ENCODE measurements around the gene MPIG6B.

Gene MPIG6B

DNA sequence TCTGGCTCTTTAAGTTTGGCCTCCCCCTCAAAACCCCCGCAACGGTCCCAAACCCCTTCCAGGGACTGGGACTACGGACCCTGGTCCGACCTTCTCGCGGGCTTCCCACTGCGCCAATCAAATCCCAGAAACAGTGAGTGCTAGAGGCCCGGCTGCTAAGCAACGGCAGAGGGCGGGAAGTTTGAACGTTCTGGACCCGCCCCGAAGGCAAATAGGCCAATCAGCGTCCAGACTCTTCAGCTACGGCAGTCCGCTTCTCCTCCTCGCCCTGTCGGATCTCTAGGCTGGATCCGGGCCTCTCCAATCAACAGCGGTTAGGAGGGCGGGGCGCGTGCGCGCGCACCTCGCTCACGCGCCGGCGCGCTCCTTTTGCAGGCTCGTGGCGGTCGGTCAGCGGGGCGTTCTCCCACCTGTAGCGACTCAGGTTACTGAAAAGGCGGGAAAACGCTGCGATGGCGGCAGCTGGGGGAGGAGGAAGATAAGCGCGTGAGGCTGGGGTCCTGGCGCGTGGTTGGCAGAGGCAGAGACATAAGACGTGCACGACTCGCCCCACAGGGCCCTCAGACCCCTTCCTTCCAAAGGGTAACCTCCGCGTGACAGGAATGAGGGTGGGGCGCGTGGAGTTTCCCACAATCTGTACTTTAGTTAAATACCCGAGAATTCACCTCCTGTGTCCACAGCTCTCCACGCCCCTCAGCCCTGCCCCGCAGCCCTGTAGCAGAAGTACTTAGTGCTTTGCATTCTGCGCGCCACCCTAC, 16.6 kb downstream of the MPIG6B start, which contains the start of gene MSH5:
MSH5 (plus strand) TSS at position 367 of the 758 bp plus-strand sequence. CDS start 462 bp downstream, outside the sequence.
- no peak for DNase-seq

DNA sequence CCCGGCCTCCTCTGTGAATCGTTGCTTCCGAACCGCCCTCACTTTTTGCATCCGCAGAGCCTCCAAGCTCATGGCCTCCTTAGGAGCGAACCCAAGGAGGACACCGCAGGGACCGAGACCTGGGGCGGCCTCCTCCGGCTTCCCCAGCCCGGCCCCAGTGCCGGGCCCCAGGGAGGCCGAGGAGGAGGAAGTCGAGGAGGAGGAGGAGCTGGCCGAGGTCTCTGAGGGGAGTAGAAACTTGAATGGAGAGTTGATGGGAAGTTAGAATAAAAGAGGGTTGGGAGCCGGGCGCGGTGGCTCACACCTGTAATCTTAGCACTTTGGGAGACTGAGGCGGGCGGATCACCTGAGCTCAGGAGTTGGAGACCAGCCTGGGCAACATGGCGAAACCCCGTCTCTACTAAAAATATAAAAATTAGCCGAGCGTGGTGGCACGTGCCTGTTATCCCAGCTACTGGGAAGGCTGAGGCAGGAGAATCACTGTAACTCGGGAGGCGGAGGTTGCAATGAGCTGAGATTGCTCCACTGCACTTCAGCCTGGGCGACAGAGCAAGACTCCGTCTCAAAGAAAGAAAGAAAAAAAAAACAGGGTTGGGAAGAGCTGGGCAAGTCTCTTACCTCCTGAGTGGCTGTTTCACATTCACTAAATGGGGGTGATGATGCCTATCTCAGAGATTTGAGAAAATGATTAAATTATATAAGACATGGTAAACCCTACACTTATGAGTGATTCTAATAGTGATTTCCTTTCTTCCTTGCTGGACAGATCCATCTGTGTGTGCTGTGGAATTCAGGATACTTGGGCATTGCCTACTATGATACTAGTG, 17.4 kb downstream of the MPIG6B start:
- no peak for DNase-seq

DNA sequence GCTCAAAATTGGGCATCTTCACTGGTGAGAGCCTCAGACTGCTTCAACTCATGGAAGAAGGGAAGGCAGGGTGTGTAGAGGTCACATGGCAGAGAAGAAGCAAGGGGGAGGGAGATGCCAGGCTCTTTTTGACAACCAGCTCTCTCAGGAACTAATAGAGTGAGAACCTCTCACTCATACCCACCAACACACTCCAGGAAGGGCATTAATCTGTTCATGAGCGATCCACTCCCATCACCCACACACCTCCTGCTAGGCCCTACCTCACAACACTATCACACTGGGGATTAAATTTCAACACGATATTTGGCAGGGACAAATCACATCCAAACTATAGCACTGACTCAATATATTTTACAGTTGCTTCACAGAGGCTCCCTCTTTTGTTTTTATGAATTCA, 18.6 kb downstream of the MPIG6B start:
- DNase-seq, result no peak

DNA sequence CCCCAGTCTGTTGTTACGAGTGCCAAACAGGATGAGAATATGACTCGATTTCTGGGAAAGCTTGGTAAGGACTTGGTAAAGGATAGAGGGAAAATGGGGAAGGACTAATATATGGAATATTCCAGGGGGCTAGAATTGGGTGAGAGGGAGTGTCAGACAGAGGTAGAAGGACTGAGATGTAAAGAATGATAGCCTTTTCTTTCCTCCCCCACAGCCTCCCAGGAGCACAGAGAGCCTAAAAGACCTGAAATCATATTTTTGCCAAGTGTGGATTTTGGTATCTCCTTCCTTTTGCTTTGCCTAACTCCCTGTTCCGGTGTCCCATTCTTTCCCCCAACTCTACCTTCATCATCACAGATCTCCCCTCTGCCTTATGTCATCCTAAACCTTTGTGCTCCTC, 19.7 kb downstream of the MPIG6B start:
- DNase-seq, result no peak

DNA sequence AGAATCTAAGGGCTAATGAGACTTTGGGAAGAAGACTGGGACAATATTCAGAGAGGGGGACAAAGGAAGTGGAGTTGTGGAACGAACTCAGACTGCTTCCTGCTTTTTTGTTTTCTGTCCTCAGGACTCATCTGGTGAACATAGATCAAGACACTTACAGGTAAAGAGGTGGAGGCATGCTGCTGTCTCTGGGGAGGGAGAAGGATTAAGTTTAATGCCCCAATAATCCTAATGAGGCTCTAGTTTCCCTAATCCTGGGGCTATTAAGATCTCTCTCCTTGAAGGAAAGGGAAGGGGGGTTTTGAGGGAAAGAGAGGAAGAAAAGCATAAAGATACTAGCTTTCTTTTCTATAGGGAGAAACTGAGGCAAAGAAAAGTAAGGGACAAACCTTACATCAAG, 21.2 kb downstream of the MPIG6B start:
- no peak for DNase-seq

DNA sequence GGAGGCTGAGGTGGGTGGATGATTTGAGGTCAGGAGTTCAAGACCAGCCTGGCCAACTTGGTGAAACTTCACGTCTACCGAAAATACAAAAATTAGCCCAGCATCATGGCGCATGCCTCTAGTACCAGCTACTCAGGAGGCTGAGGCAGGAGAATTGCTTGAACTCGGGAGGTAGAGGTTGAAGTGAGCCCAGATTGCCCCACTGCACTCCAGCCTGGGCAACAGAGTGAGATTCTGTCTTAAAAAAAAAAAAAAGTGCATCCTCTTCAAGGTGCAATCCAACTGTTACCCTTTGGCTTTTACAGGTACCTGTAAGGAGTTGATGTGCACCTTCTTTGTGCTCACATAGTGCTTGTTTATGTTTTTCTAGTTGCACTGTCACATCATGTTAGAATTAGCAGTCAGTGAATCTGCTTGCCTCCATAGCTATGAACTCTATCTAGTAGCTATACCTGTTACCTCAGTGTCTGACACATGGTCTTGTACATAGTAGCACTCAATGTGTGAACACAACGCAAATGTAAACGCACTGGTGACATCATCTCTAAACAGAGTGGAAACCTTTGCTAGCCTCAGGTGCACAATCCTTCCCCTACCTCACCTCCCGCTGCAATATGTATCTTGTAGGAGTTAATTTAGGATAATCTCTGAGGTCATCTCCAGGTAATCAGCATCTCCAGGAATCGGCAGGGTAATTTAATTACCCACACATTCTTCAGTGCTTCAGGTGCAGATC, 26.3 kb downstream of the MPIG6B start:
- no peak for DNase-seq

DNA sequence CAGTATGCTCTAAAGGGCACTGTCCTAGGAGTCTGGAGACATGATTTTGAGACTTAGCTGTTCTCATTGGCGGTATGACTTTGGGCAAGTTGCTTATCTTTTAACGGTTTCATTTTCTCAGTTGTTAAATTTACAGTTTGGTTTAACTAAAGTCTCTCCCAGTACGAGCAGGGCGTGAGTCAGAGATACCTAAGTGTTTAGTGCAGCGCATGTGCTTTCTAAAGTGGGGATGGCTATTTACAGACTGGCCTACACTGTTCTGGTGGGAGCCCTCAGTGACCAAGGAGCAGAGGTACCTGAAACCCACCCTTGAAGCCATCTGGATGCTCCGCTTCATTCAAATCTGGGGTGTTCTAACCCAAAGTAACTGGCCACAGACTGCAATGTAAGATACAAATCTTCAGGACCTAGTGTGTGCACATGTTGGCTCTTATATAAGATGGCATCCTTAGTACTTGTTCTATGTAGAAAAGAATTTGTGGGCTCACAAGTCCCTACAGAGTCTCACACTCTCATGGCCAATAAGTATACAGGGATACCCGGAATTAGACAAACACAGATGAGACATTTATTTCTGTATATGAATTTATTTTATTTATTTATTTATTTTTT, 27.3 kb downstream of the MPIG6B start:
- DNase-seq, result no peak

DNA sequence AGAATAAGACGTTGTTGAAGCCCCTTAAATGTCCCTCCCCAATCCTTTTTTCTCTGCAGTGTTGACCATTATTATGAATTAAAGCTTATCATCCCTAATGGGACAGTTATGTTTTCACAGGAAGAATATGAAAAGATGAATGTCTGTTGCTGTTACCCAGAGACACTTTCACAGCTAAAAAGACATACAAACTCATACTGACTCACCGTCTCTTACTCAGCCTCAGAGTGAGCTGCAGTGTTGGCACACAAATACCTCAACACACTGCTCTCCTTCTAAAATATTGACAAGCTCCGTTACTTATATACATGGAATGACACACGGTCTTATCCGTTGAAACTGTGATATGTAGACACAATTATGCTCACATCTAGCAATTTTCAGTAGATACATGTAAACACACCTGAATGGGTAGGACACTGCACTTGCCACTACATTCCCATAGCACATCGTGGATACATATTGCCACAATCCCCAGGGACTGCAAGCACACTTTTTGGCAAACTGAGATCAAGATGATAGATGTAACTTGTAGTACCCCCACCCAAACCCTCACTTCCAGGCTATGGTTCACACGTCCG, 29.7 kb downstream of the MPIG6B start:
- no peak for DNase-seq

DNA sequence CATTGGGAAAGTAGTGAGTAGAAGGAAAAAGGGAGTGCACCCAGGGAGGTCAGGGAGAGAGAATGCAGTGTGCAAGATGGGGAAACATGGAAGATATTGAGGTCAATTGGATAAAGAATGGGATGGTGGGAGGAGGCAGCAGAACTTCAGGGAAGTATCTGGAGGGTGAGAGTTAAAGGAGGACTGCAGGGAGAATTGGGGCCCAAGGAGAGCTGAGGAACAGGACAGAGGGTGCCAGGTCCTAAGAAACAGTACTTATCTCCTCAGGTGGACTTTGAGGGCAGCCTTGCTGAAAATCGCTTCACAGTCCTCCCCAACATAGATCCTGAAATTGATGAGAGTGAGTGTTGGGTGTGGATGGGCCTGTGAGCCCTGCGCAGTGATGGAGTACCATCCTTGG, 35.1 kb downstream of the MPIG6B start:
- DNase-seq, result no peak

DNA sequence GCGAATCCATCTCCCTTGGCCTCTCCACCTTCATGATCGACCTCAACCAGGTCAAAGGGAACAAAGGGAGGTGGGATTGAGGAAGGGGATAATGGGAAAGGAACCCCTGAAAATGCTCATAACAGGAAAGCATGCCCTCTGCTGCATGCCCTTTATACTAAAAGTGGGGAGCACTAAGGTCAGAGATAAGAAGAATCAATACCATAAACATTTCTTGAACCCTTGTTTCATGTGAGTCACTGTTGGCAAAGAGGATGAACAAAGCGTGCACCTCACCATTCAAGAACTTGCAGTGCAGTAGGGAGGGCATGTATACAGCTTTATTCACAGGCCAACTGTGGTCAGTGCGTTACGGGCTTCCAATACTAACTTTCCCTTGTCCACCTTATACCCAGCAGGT, 37.6 kb downstream of the MPIG6B start:
- no peak for DNase-seq

DNA sequence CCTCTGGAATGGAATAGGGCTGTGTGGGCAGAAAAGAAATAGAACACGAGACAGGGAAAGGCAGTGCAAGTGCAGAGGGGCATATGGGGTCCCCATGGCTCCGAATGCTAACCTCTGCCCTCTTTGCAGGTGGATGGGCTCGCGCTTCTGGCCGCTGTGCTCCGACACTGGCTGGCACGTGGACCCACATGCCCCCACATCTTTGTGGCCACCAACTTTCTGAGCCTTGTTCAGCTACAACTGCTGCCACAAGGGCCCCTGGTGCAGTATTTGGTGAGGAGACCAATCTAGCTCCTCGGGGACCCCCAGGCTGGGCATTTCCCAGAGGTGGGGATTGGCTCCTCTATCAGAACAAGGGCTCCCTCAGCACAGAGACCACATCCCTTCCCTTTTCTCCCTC, 38.2 kb downstream of the MPIG6B start:
- no peak for DNase-seq

DNA sequence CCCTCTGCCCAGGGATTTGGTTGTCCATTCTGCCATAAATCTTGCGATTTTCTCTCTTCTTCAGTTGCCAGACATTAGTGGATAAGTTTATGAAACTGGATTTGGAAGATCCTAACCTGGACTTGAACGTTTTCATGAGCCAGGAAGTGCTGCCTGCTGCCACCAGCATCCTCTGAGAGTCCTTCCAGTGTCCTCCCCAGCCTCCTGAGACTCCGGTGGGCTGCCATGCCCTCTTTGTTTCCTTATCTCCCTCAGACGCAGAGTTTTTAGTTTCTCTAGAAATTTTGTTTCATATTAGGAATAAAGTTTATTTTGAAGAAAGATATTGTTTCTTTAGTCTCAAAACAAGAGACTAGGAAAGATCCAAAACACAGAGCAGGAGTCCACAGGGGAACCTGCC, 39.2 kb downstream of the MPIG6B start, which contains the start of gene SAPCD1:
SAPCD1 (plus strand) TSS at position 301 of the 400 bp plus-strand sequence. CDS start 399 bp downstream, outside the sequence.
- no peak for DNase-seq

DNA sequence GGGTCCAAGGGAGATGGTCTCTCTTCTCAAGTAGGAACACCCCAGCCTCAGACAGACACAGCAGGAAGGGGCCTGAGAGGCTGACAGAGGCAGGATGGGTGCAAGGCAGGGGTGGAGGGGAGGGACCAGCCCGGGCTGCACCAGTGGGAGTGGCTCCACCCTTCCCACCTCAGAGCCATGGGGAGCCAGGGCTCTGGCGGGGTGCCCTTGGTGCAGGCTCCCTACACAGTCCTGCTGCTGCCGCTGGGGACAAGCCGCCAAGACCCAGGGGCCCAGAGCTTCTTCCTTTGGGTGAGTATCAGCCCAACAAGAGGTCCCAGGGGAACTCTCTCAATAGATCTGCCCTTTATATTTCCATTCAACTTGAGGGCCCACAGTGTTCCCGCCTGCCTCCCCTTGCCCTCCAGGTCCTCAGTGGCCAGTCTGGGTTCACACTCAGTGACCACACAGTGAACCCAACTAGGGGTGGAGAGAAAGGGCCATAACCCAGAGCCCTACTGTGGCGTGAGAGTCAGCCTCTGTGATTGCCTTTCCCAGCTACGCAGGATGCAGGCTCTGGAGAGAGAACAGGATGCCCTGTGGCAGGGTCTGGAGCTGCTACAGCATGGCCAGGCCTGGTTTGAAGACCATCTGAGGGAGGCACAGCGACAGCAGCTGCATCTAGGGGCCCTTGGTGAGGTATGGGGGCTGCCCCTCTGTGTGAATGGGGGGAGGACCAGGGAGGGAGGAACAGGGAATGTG, 39.9 kb downstream of the MPIG6B start:
- no peak for DNase-seq

DNA sequence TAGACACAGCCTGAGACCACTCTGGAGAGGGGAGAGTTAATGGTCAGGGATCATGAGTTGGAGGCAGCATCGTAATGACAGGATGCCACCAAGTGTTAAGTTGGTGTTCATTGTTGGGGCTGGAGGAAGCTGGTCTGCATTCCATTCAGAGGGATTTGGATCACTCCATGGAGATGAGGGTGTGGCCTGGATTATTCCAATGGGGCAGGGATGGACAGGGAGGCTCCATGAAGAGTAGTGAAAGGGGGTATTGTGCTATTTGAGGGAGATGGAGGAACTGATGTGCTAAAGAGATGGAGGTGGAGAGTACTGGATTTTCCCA, 40.4 kb downstream of the MPIG6B start:
- no peak for DNase-seq

DNA sequence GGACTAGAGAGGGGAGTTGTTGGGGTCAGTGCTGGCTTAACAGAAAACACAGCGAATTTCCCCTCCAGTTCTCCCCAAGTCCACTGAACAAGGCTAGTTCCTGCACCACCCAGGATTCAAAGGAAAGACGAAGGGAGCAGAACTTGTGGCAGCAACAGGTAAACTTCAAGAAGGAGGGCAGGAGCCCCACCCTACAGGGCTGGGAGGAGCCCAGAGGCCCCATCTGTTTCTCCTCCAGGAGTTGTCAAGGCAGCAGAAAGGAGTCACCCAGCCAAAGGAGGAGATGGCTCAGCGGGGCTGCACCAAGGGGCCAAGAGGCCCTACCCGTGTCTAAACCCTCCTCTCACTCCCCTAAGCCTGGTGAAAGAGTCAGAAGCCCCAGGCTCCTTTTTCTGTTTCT, 41.0 kb downstream of the MPIG6B start:
- DNase-seq, result no peak

DNA sequence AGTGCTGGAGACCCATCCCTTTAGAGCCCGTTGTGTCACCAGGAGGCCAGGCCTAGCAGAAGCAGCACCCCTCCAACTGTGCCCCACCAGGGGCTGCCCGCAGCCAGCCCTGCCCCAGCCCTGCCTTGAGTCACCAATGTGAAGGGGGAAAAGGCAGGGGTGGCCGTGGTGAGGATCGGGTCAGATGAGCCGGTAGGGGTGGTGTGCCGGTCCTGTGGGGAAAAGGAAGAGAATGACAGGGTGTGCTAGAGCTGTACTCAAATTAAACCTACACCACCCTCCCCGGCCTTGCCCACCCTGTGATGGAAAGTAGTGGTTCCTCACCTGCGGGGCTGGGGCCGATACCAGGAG, 42.4 kb downstream of the MPIG6B start:
- DNase-seq, result no peak

DNA sequence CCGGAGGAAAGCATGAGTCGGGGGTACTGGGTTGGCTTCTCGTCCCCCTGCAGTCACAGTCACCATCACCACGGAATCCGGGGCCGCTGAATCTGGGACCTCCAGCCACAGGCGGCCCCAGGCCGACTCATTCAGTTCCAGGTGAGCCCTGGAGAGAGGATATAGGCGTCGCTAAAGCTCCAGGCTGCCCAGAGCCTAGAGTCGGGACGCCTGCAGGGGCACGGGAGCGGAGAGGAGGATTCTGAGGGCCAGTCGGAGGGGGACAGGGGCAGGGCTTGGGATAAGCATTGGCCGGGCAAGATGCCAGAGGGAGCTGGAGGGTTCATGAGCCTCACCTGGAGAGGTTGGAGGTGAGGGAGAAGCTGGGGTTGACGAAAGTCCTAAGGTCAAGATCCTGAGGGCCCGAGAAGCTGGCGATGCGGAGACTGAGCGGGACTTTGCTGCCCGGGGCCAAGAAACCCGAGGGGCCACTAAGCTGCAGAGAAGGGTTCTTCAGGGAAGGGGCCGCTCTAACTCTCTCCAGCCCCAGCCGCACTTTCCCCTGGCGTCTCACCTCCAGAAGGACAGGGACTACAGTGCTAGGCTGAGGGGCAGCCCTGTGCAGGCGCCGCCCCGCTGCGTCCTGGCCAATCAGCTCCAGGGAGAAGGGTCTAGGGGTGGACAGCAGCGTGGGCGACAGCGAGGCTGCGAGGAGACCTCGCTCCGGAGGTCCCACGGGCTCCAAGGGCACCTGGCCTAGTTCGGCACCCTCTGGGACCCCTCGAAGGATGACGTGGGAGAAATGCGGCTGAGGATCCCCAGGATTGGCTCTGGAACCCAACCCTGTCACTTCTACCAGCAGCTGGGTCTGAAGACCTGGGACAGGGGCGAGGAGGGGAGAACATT, 43.0 kb downstream of the MPIG6B start:
- DNase-seq, result no peak

DNA sequence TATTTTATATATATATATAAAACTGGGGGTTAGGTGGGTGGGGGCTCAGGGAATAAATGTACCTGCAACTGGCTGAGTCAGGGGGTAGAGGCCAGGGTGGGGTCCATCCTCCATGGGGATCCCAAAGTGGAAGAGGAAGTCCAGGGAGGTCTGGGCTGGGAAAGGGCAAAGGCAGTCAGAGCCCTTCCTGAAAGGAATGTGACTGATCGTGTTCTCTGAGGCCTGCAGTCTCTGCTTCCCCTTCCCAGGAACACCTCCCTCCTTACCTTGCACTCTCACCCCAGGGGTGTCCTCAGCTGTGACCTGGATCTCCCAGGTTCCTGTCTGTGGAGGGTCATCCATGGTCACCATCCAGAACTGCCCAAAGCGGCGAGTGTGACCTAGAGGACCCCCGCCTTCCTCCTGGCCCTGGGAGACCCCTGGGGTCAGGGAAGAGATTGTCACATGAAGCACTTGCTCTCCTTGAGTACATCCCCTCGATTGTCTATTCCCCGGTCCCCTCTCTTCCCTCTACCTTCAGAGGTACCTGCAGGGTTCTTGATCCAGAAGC, 44.0 kb downstream of the MPIG6B start:
- DNase-seq, result no peak

DNA sequence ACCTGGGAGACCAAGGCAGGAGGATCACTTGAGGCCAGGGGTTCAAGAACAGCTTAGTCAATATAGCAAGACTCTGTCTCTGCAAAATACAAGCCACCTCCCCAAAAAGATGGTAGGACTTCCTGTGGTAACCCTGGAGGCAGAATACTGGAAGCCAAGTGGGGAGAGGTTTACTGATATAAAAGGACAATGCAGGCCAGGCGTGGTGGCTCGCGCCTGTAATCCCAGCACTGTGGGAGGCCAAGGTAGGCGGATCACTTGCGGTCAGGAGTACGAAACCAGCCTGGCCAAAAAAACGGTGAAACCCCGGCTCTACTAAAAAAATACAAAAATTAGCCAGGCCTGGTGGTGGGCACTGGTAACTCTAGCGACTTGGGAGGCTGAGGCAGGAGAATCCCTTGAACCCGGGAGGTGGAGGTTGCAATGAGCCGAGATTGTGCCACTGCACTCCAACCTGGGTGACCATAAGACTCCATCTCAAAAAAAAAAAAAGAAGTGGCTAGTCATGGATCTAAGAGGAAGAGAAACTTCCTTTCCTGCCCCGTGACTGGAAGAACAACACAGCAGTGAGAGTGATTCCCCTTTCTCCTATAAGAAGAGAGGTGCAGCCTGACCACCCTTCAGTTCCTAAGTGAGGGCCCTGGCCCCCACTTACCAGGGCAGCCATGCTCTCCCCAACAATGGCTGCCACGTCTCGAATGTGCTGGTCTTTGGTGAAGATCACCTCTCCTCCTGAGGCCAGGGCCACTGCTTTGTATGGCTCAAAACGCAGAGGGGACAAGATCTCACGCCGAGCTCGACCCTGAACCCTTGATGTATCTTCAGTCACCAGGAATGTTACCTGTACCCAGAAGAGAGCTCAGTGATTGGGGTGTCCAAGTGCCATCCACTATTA, 45.4 kb downstream of the MPIG6B start:
- no peak for DNase-seq

Measured in NCI-H2107 (cell line).